HL-60 (cell line): ENCODE data around the gene GALNT5.

Experiments used
- DNase-seq, 2 experiments: peaks; one replicate each; pipeline ENCODE4 v3.0.0-alpha.2; 2010 to 2020; ENCODE audit warnings: low read depth in 1 of 2, low spot score in 1 of 2
- H3K27ac ChIP-seq: fragments of 250-450 bp; sonication (Bioruptor Pico); replicated peaks from 2 replicates; pipeline ENCODE4 v1.5.1; 2020; ENCODE audit warnings: mild to moderate bottlenecking, moderate library complexity
- H3K27me3 ChIP-seq: fragments of 250-450 bp; sonication (Bioruptor Pico); 2 replicates; pipeline ENCODE4 v1.5.1; 2021; ENCODE audit warnings: mild to moderate bottlenecking, moderate library complexity; ENCODE audit not compliant: insufficient read depth, poor library complexity, severe bottlenecking
- H3K4me3 ChIP-seq: replicated peaks from 2 replicates; pipeline ENCODE4 v1.5.1; 2011; ENCODE audit warnings: mild to moderate bottlenecking, control low read depth, low read length; ENCODE audit not compliant: insufficient read depth
- CTCF ChIP-seq: IDR thresholded peaks from one replicate; pipeline ENCODE4 v1.5.1; 2011; ENCODE audit warnings: low read length, control low read depth, inconsistent platforms; ENCODE audit not compliant: insufficient read depth
- GABPA ChIP-seq: IDR thresholded peaks from 2 replicates; pipeline ENCODE4 v1.6.1; 2012; ENCODE audit warnings: low read depth
- POLR2AphosphoS5 ChIP-seq: IDR thresholded peaks from 2 replicates; pipeline ENCODE4 v1.6.1; 2012; ENCODE audit warnings: low read depth
- SPI1 ChIP-seq: IDR thresholded peaks from 2 replicates; pipeline ENCODE4 v1.6.1; 2012; ENCODE audit warnings: low read depth, mild to moderate bottlenecking, borderline replicate concordance
- TF ChIP-seq, protein P1 (sequence below): IDR thresholded peaks from 2 replicates; pipeline ENCODE4 v1.6.1; 2012; ENCODE audit warnings: low read depth; ENCODE audit not compliant: insufficient replicate concordance

The GALNT5 gene

DNA sequence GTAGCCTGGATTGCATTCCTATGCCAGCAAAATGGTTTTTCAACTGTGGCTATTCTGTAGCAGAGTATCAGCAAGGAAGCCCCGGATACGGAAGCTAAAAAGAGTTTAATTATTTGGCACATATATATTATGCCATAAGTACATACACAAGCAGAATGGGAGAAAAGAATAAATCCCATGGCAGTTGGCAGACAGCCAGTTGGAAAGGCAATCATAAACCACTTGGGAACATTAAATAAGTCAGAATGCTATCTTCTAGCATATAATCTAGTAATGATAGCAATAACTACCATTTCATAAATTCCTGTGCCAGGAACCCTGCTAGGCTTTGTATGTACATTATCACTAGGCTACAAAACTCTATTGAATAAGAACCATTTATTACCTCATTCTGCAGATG lies 26.0 kb downstream of the GALNT5 start:
- TF ChIP-seq SPI1 (no peak), POLR2AphosphoS5 (no peak)
- TF ChIP-seq, protein P1, sequence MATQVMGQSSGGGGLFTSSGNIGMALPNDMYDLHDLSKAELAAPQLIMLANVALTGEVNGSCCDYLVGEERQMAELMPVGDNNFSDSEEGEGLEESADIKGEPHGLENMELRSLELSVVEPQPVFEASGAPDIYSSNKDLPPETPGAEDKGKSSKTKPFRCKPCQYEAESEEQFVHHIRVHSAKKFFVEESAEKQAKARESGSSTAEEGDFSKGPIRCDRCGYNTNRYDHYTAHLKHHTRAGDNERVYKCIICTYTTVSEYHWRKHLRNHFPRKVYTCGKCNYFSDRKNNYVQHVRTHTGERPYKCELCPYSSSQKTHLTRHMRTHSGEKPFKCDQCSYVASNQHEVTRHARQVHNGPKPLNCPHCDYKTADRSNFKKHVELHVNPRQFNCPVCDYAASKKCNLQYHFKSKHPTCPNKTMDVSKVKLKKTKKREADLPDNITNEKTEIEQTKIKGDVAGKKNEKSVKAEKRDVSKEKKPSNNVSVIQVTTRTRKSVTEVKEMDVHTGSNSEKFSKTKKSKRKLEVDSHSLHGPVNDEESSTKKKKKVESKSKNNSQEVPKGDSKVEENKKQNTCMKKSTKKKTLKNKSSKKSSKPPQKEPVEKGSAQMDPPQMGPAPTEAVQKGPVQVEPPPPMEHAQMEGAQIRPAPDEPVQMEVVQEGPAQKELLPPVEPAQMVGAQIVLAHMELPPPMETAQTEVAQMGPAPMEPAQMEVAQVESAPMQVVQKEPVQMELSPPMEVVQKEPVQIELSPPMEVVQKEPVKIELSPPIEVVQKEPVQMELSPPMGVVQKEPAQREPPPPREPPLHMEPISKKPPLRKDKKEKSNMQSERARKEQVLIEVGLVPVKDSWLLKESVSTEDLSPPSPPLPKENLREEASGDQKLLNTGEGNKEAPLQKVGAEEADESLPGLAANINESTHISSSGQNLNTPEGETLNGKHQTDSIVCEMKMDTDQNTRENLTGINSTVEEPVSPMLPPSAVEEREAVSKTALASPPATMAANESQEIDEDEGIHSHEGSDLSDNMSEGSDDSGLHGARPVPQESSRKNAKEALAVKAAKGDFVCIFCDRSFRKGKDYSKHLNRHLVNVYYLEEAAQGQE: no peak
- Histone ChIP-seq H3K4me3 (no peak overlapping the region), H3K27me3 (no peaks in the 10 kb centered on the region), H3K27ac (no peak overlapping the region)
- DNase-seq: no peak

DNA sequence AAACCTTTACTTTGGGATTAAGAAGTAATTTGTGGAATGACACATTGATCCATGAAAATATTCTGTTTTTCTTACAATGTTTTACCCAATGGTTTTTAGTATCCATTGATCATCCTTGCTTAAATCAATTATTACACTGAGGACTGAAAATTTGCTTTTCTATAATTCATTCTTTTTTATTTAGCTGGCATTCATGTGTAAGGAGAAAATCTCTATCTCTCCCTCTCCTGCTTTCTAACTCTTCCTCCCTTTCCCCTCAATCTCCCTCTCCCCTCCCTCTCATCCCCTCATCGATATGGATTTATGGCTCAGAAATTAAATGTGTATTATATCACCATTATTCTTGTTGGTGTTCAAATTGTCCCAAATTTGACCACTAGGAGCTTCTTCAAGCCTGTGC lies 29.7 kb downstream of the GALNT5 start:
- Histone ChIP-seq H3K27ac (no peak overlapping the region), H3K27me3 (no peaks in the 10 kb centered on the region), H3K4me3 (no peak overlapping the region)
- no peak for TF ChIP-seq SPI1
- TF ChIP-seq, protein P1: no peak
- DNase-seq: no peak

DNA sequence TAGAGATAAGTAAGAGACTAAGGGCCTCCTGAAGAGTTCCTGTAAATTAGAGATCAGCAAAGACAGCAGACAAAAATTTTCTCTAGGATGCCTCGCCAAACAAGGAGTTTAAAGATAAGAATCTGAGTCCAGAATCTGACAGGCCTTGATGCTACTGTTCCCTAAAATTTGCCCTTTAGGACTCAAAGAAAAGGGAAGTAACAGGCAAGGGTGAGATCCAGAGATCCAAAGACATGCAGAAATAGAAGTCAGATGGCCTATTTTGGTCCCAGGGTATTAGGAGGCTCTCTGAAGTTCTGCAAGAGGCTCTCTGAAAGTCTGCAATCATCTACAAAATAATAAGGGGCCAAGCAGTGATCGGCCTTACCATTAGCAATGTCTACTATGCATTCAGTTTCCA lies 33.0 kb downstream of the GALNT5 start:
- Histone ChIP-seq H3K27ac (no peak overlapping the region), H3K27me3 (no peaks in the 10 kb centered on the region), H3K4me3 (no peak overlapping the region)
- no peak for DNase-seq
- no peak for TF ChIP-seq SPI1
- TF ChIP-seq, protein P1: no peak
- no peak for TF ChIP-seq POLR2AphosphoS5
- no peak for TF ChIP-seq GABPA
- no peak for TF ChIP-seq CTCF

GRCh38 chr2:157291018-157291417 lies 33.5 kb downstream of the GALNT5 start:
- H3K4me3 ChIP-seq: no peak overlapping the region
- no peaks in the 10 kb centered on the region for H3K27me3 ChIP-seq
- DNase-seq: no peak
- TF ChIP-seq POLR2AphosphoS5 (no peak), GABPA (no peak), CTCF (no peak), SPI1 (no peak)
- TF ChIP-seq, protein P1: no peak
- H3K27ac ChIP-seq: no peak overlapping the region
